Loucy (cell line): ENCODE measurements around the gene LDLRAD4.

Experiments used
- H2AFZ ChIP-seq: fragments of 200-600 bp; sonication (generic); 2 replicates; pipeline ENCODE4 v1.6.0; 2016; ENCODE audit warnings: antibody characterized with exemption, mild to moderate bottlenecking, low read length, moderate library complexity
- H3F3A ChIP-seq: fragments of 200-600 bp; 2 replicates; pipeline ENCODE4 v1.6.0; 2016; ENCODE audit warnings: antibody characterized with exemption, low read depth, mild to moderate bottlenecking
- H3K27me3 ChIP-seq: fragments of 200-600 bp; sonication (generic); 2 replicates; pipeline ENCODE4 v1.6.1; 2014; ENCODE audit warnings: low read length, mild to moderate bottlenecking; ENCODE audit not compliant: insufficient read depth, poor library complexity, severe bottlenecking
- H3K36me3 ChIP-seq: fragments of 200-600 bp; sonication (generic); 2 replicates; pipeline ENCODE4 v1.6.1; 2016; ENCODE audit warnings: low read length; ENCODE audit not compliant: insufficient read depth
- H3K4me1 ChIP-seq: fragments of 200-600 bp; sonication (generic); 2 replicates; pipeline ENCODE4 v1.5.1; 2014; ENCODE audit warnings: low read length, mild to moderate bottlenecking; ENCODE audit not compliant: insufficient read depth, poor library complexity, severe bottlenecking
- H3K4me2 ChIP-seq: fragments of 200-600 bp; sonication (generic); 2 replicates; pipeline ENCODE4 v1.6.0; 2014; ENCODE audit warnings: antibody characterized with exemption, low read length, low read depth, mild to moderate bottlenecking; ENCODE audit not compliant: poor library complexity, severe bottlenecking
- H3K4me3 ChIP-seq: fragments of 200-600 bp; sonication (generic); 2 replicates; pipeline ENCODE4 v1.5.1; 2014; ENCODE audit warnings: low read length, mild to moderate bottlenecking, mixed read lengths; ENCODE audit not compliant: poor library complexity, severe bottlenecking
- H3K79me2 ChIP-seq: fragments of 200-600 bp; sonication (generic); 2 replicates; pipeline ENCODE4 v1.6.1; 2014; ENCODE audit warnings: low read length; ENCODE audit not compliant: insufficient read depth
- H3K9ac ChIP-seq: fragments of 200-600 bp; sonication (generic); 2 replicates; pipeline ENCODE4 v1.6.0; 2014; ENCODE audit warnings: mild to moderate bottlenecking, low read depth, low read length, moderate library complexity; ENCODE audit not compliant: poor library complexity, severe bottlenecking
- H3K9me2 ChIP-seq: fragments of 200-600 bp; sonication (generic); replicated peaks from 2 replicates; pipeline ENCODE4 v1.6.1; 2016; ENCODE audit warnings: low read depth, low read length, mixed read lengths
- H3K9me3 ChIP-seq: fragments of 200-600 bp; sonication (generic); 2 replicates; pipeline ENCODE4 v1.6.1; 2014; ENCODE audit warnings: mild to moderate bottlenecking, antibody characterized with exemption, low read length, low read depth; ENCODE audit not compliant: insufficient read depth
- H4K20me1 ChIP-seq: fragments of 200-600 bp; sonication (generic); 2 replicates; pipeline ENCODE4 v1.6.0; 2014; ENCODE audit warnings: antibody characterized with exemption, low read length, mild to moderate bottlenecking; ENCODE audit not compliant: insufficient read depth, poor library complexity, severe bottlenecking
- CTCF ChIP-seq: fragments of 200-600 bp; sonication (generic); conservative IDR thresholded peaks from 2 replicates; pipeline ENCODE4 v1.5.1; 2014; ENCODE audit warnings: mild to moderate bottlenecking, antibody characterized with exemption, low read length
- EZH2phosphoT487 ChIP-seq: fragments of 200-600 bp; IDR thresholded peaks from 2 replicates; pipeline ENCODE4 v1.6.1; 2018; ENCODE audit warnings: antibody characterized with exemption, mild to moderate bottlenecking, moderate library complexity, borderline replicate concordance

The LDLRAD4 gene

GRCh38 chr18:13427354-13427753 is 208.8 kb downstream of the LDLRAD4 start:
- Histone ChIP-seq H3K36me3 (no peaks in the 10 kb centered on the region), H3K4me1 (peaks cover 14% of the 10 kb centered on the region)

GRCh38 chr18:13428319-13428718 is 209.8 kb downstream of the LDLRAD4 start:
- H3K4me2 ChIP-seq: no peak overlapping the region
- no peaks in the 10 kb centered on the region for H4K20me1 ChIP-seq
- no peak overlapping the region for H3K4me3 ChIP-seq
- no peak for TF ChIP-seq CTCF
- TF ChIP-seq EZH2phosphoT487: no peak
- no peaks in the 10 kb centered on the region for H3K27me3 ChIP-seq
- H3K4me1 ChIP-seq: peaks cover 12% of the 10 kb centered on the region
- H3F3A ChIP-seq: no peaks in the 10 kb centered on the region
- no peak overlapping the region for H2AFZ ChIP-seq
- H3K9me3 ChIP-seq: no peaks in the 10 kb centered on the region
- H3K79me2 ChIP-seq: no peaks in the 10 kb centered on the region
- H3K9ac ChIP-seq: no peak overlapping the region
- no peaks in the 10 kb centered on the region for H3K9me2 ChIP-seq
- no peaks in the 10 kb centered on the region for H3K36me3 ChIP-seq

More at GRCh38 chr18:13427354-13427753, 208.8 kb downstream of the LDLRAD4 start:
- TF ChIP-seq CTCF: no peak
- no peak for TF ChIP-seq EZH2phosphoT487
- H3K9me2 ChIP-seq: no peaks in the 10 kb centered on the region
- H3K4me2 ChIP-seq: no peak overlapping the region
- no peak overlapping the region for H2AFZ ChIP-seq
- no peaks in the 10 kb centered on the region for H3K9me3 ChIP-seq
- no peak overlapping the region for H3K9ac ChIP-seq
- no peaks in the 10 kb centered on the region for H3K79me2 ChIP-seq
- H4K20me1 ChIP-seq: no peaks in the 10 kb centered on the region
- no peaks in the 10 kb centered on the region for H3K27me3 ChIP-seq
- H3F3A ChIP-seq: no peaks in the 10 kb centered on the region
- H3K4me3 ChIP-seq: no peak overlapping the region

- Histone ChIP-seq H3K36me3 (no peaks in the 10 kb centered on the region), H3K27me3 (no peaks in the 10 kb centered on the region), H3K4me3 (no peak overlapping the region), H2AFZ (no peak overlapping the region), H3F3A (no peaks in the 10 kb centered on the region), H3K9ac (no peak overlapping the region), H3K9me2 (no peaks in the 10 kb centered on the region), H4K20me1 (no peaks in the 10 kb centered on the region), H3K4me2 (no peak overlapping the region), H3K79me2 (no peaks in the 10 kb centered on the region), H3K4me1 (peaks cover 12% of the 10 kb centered on the region), H3K9me3 (no peaks in the 10 kb centered on the region)
- no peak for TF ChIP-seq EZH2phosphoT487
- no peak for TF ChIP-seq CTCF
These were observed 210.5 kb downstream of the LDLRAD4 start for GRCh38 chr18:13429016-13429415.
